ENCODE measurements around the gene PRKN. TPM values are rescaled to one million over a fixed set of nuclear protein-coding genes. Genes with fewer than 3 reads are reported as not detected.

Gene PRKN
- total RNA-seq, 2 donors from 2014 or later, result 8.3 to 8.4 TPM

DNA sequence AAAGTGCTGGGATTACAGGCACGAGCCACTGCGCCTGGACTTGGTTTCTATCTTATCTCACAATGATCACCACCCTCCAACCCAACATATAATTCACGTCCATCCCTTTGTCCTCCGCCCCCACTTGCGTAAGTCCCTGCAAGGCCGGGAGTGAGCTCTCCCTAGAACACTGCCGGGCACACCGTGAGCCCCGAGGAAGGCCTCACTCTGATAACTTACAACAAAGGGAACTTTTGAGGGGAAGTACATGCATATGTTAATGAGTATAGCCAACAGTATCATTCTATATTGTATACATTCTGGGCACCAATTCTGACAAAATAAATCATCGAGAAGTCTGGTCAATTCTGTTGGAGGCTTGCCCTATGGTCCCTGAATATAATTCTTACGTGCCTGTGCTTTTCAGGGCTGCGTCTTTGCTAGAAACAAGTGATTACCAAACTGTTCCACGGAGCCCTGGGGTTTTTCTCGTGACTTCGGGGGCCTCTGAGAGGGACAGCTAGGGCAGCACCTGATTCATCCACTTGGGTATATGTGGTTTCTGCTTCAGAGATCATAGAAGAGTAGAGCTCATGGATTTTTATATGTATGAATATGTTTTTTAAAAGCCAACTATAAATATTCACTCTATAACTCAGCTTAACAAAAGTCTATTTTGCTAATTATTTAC, 983.9 kb downstream of the PRKN start:
- no peaks in the 10 kb centered on the region for H3K4me1 Mint-ChIP-seq

DNA sequence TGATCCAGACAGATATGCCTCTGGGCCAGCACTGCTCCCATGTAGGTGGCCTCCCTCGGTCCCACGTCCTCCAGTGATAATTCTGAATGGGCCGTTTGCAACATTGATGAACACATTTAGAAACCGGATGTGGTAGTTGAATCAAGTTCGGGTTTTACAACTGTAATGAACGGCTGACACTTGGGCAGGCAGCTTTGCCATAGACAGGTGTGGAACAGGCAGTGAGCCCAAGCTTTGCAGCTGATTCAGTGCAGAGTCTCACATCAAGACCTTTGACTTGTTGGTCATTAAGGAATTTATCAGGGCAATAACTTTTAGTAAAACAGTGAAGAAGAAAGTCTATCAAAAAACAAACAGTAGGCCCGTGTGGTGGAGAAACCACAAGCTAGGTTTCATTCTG, 987.1 kb downstream of the PRKN start:
- H3K4me1 Mint-ChIP-seq, result no peaks in the 10 kb centered on the region
- ATAC-seq, result no peak
- no peaks in the 10 kb centered on the region for H3K36me3 Mint-ChIP-seq (ENCODE audit: low read depth)
- H3K27me3 Mint-ChIP-seq, result no peaks in the 10 kb centered on the region
- DNase-seq, result no peak
- no peak overlapping the region for H3K27ac Mint-ChIP-seq
- no peak overlapping the region for H3K4me3 Mint-ChIP-seq
- no peaks in the 10 kb centered on the region for H3K9me3 ChIP-seq (ENCODE audit: control insufficient read depth, low read length, poor library complexity, severe bottlenecking)

More for the DNA sequence above, 983.9 kb downstream of the PRKN start:
- no peaks in the 10 kb centered on the region for H3K9me3 ChIP-seq (ENCODE audit: control insufficient read depth, low read length, poor library complexity, severe bottlenecking)
- Mint-ChIP-seq H3K36me3 (ENCODE audit: low read depth) (no peaks in the 10 kb centered on the region), H3K27ac (no peak overlapping the region), H3K4me3 (no peak overlapping the region), H3K27me3 (no peaks in the 10 kb centered on the region)
- DNase-seq, result no peak
- no peak for ATAC-seq

DNA sequence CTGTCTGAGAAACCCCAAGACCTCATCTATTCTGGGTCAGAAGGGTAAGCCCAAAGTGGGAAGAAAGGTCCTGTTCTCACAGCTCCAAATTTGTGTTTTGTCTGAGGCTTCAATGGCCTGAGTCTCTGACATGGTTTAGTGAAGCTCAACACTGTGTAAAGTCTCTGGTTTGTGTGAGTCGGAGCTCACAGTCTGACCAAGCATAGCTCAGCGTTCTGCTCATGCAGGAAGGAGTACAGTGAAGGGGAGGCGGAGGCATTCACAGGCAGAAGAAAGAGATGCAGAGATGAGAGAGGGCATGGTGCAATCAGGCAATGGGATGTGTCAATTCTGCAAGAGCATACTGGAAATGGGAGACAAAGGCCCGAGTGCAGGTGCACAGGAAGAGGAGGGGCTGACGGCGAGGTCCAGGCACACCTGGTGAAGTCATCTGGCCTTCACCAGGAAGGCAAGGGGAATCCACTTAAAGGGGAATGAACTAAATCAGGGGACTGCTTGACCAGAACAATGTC, 990.7 kb downstream of the PRKN start:
- H3K27ac Mint-ChIP-seq, result no peak overlapping the region
- H3K9me3 ChIP-seq (ENCODE audit: control insufficient read depth, low read length, poor library complexity, severe bottlenecking), result no peaks in the 10 kb centered on the region
- H3K27me3 Mint-ChIP-seq, result no peaks in the 10 kb centered on the region
- DNase-seq (no peak), ATAC-seq (no peak)
- no peaks in the 10 kb centered on the region for H3K4me1 Mint-ChIP-seq
- H3K4me3 Mint-ChIP-seq, result no peak overlapping the region
- H3K36me3 Mint-ChIP-seq (ENCODE audit: low read depth), result no peaks in the 10 kb centered on the region

DNA sequence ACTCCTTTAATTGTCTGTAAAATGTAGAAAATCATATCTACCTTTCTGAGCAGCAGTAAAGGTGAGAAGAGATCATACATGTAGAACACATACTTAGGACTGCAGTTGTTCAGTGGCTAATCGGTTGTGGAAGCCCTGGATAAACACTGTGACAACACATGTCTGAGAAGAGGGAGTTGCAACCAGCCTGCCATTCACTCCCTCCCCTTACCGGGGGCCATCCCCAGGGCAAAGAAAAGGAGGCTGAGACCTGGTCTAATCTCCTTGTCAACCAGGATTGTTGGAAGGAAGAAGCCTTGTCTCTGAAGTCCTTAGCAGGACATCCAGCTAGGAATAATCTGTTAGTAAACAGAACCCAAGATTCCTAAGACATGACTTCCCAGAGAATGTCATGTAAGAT, 991.2 kb downstream of the PRKN start:
- H3K36me3 Mint-ChIP-seq (ENCODE audit: low read depth), result no peaks in the 10 kb centered on the region
- H3K27me3 Mint-ChIP-seq, result no peaks in the 10 kb centered on the region
- H3K9me3 ChIP-seq (ENCODE audit: control insufficient read depth, low read length, poor library complexity, severe bottlenecking), result no peaks in the 10 kb centered on the region
- H3K4me3 Mint-ChIP-seq, result no peak overlapping the region
- no peaks in the 10 kb centered on the region for H3K4me1 Mint-ChIP-seq
- ATAC-seq (no peak), DNase-seq (no peak)
- no peak overlapping the region for H3K27ac Mint-ChIP-seq

DNA sequence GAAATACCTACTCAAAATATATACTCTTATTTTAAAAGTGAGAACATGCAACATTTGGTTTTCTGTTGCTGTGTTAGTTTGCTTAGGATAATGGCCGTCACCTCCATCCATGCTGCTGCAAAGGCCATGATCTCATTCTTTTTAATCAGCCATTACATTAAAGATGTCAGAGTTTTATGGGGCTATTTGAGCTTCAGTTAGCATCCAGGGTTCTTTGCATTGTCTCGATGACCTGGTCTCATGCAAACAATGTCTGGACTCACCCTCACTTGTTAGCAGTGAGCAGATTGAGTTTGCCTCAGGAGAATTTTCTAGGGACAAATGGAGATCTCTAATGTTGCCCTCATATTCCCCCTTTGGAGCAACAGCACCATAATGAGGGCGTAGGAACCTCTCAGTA, 995.0 kb downstream of the PRKN start:
- Mint-ChIP-seq H3K27ac (no peak overlapping the region), H3K4me3 (no peak overlapping the region), H3K36me3 (ENCODE audit: low read depth) (no peaks in the 10 kb centered on the region), H3K4me1 (no peaks in the 10 kb centered on the region), H3K27me3 (peaks cover 5% of the 10 kb centered on the region)
- no peak for ATAC-seq
- H3K9me3 ChIP-seq (ENCODE audit: control insufficient read depth, low read length, poor library complexity, severe bottlenecking), result no peaks in the 10 kb centered on the region
- no peak for DNase-seq

DNA sequence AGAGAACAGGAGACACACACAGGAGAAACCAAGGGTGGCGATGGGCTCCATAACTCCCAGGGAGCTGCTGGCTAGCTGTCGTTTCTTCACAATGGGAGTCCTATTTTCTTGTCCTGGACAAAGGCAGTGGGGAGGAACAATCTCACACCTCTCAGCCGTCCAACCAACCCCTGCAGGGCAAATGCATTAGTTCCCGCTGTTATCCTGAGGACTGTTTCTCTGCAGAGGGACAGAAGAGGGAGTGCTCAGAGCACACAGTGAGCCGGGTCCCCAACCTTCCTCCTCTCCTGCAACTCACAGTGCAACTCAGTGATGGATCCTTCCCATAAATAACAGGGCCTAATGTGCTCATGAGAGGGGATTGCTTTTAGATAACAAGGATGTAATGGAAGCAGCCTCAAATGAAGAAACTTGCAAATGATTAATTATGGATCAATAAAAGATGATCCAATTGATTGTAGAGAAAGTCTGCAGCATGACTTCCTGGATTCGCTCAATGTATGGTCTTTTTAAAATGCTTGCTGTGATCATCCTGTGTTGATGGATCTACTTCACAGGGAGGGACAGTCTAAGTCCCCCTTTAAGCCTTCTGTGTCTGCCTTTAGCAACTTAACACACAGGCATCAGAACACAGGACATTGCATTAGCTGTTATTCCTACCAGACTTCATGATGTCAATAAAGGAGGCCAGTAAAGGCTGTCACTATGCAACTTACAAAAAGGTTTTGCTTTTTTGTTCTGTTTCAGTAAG, 1000.3 kb downstream of the PRKN start:
- H3K4me3 Mint-ChIP-seq, result no peak overlapping the region
- peaks cover 5% of the 10 kb centered on the region for H3K27me3 Mint-ChIP-seq
- no peak for DNase-seq
- no peaks in the 10 kb centered on the region for H3K9me3 ChIP-seq (ENCODE audit: control insufficient read depth, low read length, poor library complexity, severe bottlenecking)
- no peaks in the 10 kb centered on the region for H3K4me1 Mint-ChIP-seq
- no peak for ATAC-seq
- H3K27ac Mint-ChIP-seq, result no peak overlapping the region
- no peaks in the 10 kb centered on the region for H3K36me3 Mint-ChIP-seq (ENCODE audit: low read depth)

DNA sequence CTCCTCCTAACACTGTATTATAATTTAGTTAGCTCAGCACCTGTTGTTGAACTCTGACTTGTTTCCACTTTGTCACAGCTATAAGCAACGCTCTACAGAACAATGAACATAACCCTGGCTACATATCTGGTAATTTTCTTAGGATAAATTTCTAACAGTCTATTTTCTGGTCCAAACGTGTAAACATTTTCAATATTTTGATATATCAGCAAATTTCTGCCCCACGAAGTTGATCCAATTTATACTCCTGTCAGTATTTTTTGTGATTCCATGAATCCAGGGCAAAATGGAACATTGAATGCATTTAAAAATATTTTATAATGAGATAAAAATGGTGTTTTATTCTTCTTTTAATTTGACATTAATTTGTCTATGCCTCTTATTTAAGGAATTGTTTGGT, 1005.2 kb downstream of the PRKN start:
- no peaks in the 10 kb centered on the region for H3K9me3 ChIP-seq (ENCODE audit: control insufficient read depth, low read length, poor library complexity, severe bottlenecking)
- Mint-ChIP-seq H3K4me3 (no peak overlapping the region), H3K36me3 (ENCODE audit: low read depth) (no peaks in the 10 kb centered on the region), H3K27ac (no peak overlapping the region), H3K27me3 (no peaks in the 10 kb centered on the region), H3K4me1 (no peaks in the 10 kb centered on the region)
- ATAC-seq, result no peak
- no peak for DNase-seq

DNA sequence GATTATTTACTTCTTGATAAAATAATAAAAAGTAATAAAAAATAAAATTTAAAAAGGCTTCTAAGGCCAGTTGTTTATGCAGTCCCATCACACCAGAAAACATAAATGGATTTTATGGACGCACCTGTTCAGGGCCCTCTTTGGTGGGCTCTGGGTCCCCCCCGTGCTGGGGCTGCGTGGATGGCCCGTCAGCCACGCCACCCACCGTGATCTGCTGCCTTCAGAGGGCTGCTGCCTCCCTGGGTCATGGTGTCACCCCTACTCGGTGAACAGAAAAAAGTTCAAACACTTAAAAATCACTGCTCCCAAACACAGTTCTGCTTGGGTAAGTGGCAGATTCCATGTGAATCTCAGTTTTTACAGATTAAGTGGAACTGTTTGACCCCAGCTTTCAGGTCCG, 1006.1 kb downstream of the PRKN start:
- no peaks in the 10 kb centered on the region for H3K9me3 ChIP-seq (ENCODE audit: control insufficient read depth, low read length, poor library complexity, severe bottlenecking)
- no peaks in the 10 kb centered on the region for H3K36me3 Mint-ChIP-seq (ENCODE audit: low read depth)
- DNase-seq (no peak), ATAC-seq (no peak)
- no peak overlapping the region for H3K27ac Mint-ChIP-seq
- H3K4me3 Mint-ChIP-seq, result no peak overlapping the region
- H3K27me3 Mint-ChIP-seq, result no peaks in the 10 kb centered on the region
- no peaks in the 10 kb centered on the region for H3K4me1 Mint-ChIP-seq

DNA sequence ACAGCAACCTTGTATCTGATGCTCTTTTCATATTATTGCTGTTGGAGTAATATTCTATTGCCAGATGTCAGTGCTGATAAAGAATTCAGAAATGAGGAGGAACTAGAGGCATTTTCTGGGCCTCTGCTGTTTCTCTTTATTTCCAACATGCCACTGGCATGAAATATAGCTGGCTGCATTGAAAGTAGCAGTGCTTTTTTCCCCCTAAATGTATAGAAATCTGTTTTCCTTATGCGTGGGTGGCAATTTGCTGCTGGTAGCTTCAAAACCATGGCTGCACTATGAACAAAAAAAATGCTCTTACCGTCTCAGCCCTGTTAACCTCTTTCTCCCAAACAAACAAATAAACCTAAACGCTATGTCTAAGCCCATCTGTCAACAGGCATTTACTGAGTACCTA, 1011.4 kb downstream of the PRKN start:
- no peaks in the 10 kb centered on the region for H3K9me3 ChIP-seq (ENCODE audit: control insufficient read depth, low read length, poor library complexity, severe bottlenecking)
- H3K27ac Mint-ChIP-seq, result no peak overlapping the region
- ATAC-seq (no peak), DNase-seq (no peak)
- no peaks in the 10 kb centered on the region for H3K27me3 Mint-ChIP-seq
- H3K4me1 Mint-ChIP-seq, result no peaks in the 10 kb centered on the region
- no peak overlapping the region for H3K4me3 Mint-ChIP-seq
- no peaks in the 10 kb centered on the region for H3K36me3 Mint-ChIP-seq (ENCODE audit: low read depth)

DNA sequence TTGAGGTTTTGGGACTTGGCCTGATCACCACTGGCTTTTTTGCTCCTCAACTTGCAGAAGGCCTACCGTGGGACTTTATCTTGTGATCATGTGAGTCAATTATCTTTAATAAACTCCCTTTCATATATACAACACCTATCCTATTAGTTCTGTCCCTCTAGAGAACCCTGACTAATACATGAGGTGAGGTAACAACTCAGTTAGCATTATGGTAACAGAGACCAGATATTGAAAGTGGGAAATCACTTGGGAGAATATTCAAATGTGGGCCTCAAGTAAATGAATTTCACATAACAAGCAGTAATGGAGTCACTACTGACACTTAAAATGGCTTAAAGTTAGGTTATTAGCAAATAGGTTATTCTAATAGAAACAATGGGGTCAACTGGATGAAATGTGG, 1015.6 kb downstream of the PRKN start:
- no peaks in the 10 kb centered on the region for H3K27me3 Mint-ChIP-seq
- DNase-seq (no peak), ATAC-seq (no peak)
- H3K27ac Mint-ChIP-seq, result no peak overlapping the region
- no peaks in the 10 kb centered on the region for H3K36me3 Mint-ChIP-seq (ENCODE audit: low read depth)
- no peaks in the 10 kb centered on the region for H3K4me1 Mint-ChIP-seq
- no peak overlapping the region for H3K4me3 Mint-ChIP-seq
- no peaks in the 10 kb centered on the region for H3K9me3 ChIP-seq (ENCODE audit: control insufficient read depth, low read length, poor library complexity, severe bottlenecking)

DNA sequence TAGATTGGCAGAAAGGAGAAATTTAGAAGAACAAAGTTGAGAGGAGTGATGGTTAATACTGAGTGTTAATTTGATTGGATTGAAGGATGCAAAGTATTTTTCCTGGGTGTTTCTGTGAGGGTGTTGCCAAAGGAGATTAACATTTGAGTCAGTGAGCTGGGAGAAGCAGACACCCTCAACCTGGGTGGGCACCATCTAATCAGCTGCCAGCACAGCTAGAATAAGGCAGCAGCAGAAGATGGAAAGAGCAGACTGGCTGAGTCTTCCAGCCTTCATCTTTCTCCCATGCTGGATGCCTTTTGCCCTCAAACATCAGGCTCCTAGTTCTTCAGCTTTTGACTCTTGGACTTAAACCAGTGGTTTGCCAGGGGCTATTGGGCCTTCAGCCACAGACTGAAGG, 1016.1 kb downstream of the PRKN start:
- no peaks in the 10 kb centered on the region for H3K36me3 Mint-ChIP-seq (ENCODE audit: low read depth)
- H3K27ac Mint-ChIP-seq, result no peak overlapping the region
- no peak for ATAC-seq
- H3K27me3 Mint-ChIP-seq, result no peaks in the 10 kb centered on the region
- H3K4me3 Mint-ChIP-seq, result no peak overlapping the region
- no peaks in the 10 kb centered on the region for H3K9me3 ChIP-seq (ENCODE audit: control insufficient read depth, low read length, poor library complexity, severe bottlenecking)
- no peak for DNase-seq
- H3K4me1 Mint-ChIP-seq, result no peaks in the 10 kb centered on the region

DNA sequence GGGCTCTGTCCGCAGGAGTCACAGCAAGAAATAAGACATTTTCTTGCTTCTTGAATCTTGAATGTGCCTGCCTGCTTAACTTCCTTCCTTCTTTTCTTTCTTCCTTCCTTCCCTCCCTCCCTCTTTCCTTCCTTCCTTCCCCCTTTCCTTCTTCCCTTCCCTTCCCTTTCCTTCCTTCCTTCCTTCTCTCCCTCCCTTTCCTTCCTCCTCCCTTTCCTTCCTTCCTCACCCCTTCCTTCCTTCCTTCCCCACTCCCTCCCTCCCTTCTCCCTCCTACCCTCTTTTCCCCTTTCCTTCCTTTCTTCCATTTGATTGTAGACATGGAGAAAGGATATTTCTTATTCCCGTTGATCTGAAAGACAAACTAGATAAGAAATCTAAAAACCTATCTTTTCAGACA, 1016.9 kb downstream of the PRKN start:
- Mint-ChIP-seq H3K36me3 (ENCODE audit: low read depth) (no peaks in the 10 kb centered on the region), H3K27me3 (no peaks in the 10 kb centered on the region)

DNA sequence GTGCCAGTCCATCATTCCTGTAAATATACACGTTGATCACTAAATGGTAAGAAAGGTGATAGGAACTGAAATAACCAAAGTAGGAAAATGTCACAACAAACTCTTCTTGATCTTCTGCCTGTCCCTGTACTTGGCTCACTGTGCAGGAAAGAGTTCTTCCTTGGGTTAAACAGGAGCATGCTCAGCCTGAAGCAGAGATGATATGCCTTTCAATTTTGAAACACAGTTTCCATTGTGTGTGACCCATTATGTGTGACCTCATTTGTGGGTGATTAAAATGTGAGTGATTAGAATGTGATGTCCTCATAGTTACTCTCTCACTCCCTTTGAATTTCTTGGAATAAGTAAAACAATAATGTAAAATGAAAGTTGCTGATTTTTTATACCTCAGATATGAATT, 1026.5 kb downstream of the PRKN start:
- H3K27ac Mint-ChIP-seq, result no peak overlapping the region

More for the DNA sequence above, 1016.9 kb downstream of the PRKN start:
- Mint-ChIP-seq H3K27ac (no peak overlapping the region), H3K4me3 (no peak overlapping the region), H3K4me1 (no peaks in the 10 kb centered on the region)
- DNase-seq (no peak), ATAC-seq (no peak)
- H3K9me3 ChIP-seq (ENCODE audit: control insufficient read depth, low read length, poor library complexity, severe bottlenecking), result no peaks in the 10 kb centered on the region

DNA sequence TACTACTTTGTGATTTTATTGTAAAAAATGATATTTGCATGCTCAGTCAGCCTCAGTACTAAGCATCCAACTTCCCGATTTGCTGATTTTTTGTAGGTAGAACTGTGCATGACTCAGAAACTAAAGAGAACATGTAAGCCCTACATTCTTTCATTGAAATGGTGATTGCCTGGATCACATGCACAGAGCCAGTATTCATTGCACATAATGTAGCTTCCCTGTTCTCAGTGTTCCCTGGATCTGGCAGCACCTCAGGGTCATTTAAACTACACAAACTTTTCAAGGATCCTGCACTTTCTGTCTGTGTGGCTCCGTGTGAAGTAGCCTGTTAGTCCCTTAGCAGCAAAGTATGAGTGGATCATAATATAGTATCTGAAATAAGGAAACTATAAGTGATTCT, 1030.8 kb downstream of the PRKN start:
- DNase-seq, result no peak
- Mint-ChIP-seq H3K36me3 (ENCODE audit: low read depth) (no peaks in the 10 kb centered on the region), H3K27ac (no peak overlapping the region), H3K27me3 (peaks cover 13% of the 10 kb centered on the region), H3K4me1 (no peaks in the 10 kb centered on the region), H3K4me3 (no peak overlapping the region)
- no peaks in the 10 kb centered on the region for H3K9me3 ChIP-seq (ENCODE audit: control insufficient read depth, low read length, poor library complexity, severe bottlenecking)
- ATAC-seq, result no peak

More for the DNA sequence above, 1026.5 kb downstream of the PRKN start:
- DNase-seq (no peak), ATAC-seq (no peak)
- no peak overlapping the region for H3K4me3 Mint-ChIP-seq
- H3K36me3 Mint-ChIP-seq (ENCODE audit: low read depth), result no peaks in the 10 kb centered on the region
- peaks cover 6% of the 10 kb centered on the region for H3K27me3 Mint-ChIP-seq
- H3K4me1 Mint-ChIP-seq, result no peaks in the 10 kb centered on the region
- H3K9me3 ChIP-seq (ENCODE audit: control insufficient read depth, low read length, poor library complexity, severe bottlenecking), result no peaks in the 10 kb centered on the region

All from T-helper 17 cell (primary cell).